ENCODE results near the gene SLC25A21.
"Not testable (repeated sequence)": the region's sequence is repeated elsewhere in the genome, so short reads cannot be mapped to it uniquely, and the experiment has no call there.

SLC25A21 gene

GRCh38 chr14:37172024-37172869 lies at the start of gene SLC25A21:
TSS of gene SLC25A21 (minus strand) at chr14:37172606.
- peak; percentile 72 for DNase-seq
- in situ Hi-C loops (cut with HindIII; ENCODE audit: low pct_ligation_motif_present, low pct_unique_long_range_greater_than_20kb, low sequenced_read_pairs): no loop called here

- in situ Hi-C loops (cut with HindIII; ENCODE audit: low pct_ligation_motif_present, low pct_unique_long_range_greater_than_20kb, low sequenced_read_pairs): no loop called here
- DNase-seq: no peak
Measured at GRCh38 chr14:37221073-37221472, 48.7 kb upstream of the SLC25A21 start.

- DNase-seq: no peak
Measured at GRCh38 chr14:37215345-37215744, 42.9 kb upstream of the SLC25A21 start.

GRCh38 chr14:37213016-37213415 lies 40.6 kb upstream of the SLC25A21 start:
- no peak for DNase-seq
- in situ Hi-C loops (cut with HindIII; ENCODE audit: low pct_ligation_motif_present, low pct_unique_long_range_greater_than_20kb, low sequenced_read_pairs): no loop called here

More at GRCh38 chr14:37215345-37215744, 42.9 kb upstream of the SLC25A21 start:
- in situ Hi-C loops (cut with HindIII; ENCODE audit: low pct_ligation_motif_present, low pct_unique_long_range_greater_than_20kb, low sequenced_read_pairs): no loop called here

GRCh38 chr14:37210448-37210847 lies 38.0 kb upstream of the SLC25A21 start:
- DNase-seq: no peak
- in situ Hi-C loops (cut with HindIII; ENCODE audit: low pct_ligation_motif_present, low pct_unique_long_range_greater_than_20kb, low sequenced_read_pairs): no loop called here

- in situ Hi-C loops (cut with HindIII; ENCODE audit: low pct_ligation_motif_present, low pct_unique_long_range_greater_than_20kb, low sequenced_read_pairs); DNase-seq: not testable (repeated sequence)
Measured at GRCh38 chr14:37209617-37210016, 37.2 kb upstream of the SLC25A21 start.

GRCh38 chr14:37205623-37206605 lies 33.5 kb upstream of the SLC25A21 start:
- DNase-seq: peak; percentile 3
- in situ Hi-C loops (cut with HindIII; ENCODE audit: low pct_ligation_motif_present, low pct_unique_long_range_greater_than_20kb, low sequenced_read_pairs): not testable (repeated sequence)

GRCh38 chr14:37203423-37203822 lies 31.0 kb upstream of the SLC25A21 start:
- DNase-seq: no peak
- in situ Hi-C loops (cut with HindIII; ENCODE audit: low pct_ligation_motif_present, low pct_unique_long_range_greater_than_20kb, low sequenced_read_pairs): no loop called here

- in situ Hi-C loops (cut with HindIII; ENCODE audit: low pct_ligation_motif_present, low pct_unique_long_range_greater_than_20kb, low sequenced_read_pairs): no loop called here
- DNase-seq: no peak
Measured at GRCh38 chr14:37202812-37203211, 30.4 kb upstream of the SLC25A21 start.

- DNase-seq: no peak
- in situ Hi-C loops (cut with HindIII; ENCODE audit: low pct_ligation_motif_present, low pct_unique_long_range_greater_than_20kb, low sequenced_read_pairs): no loop called here
Measured at GRCh38 chr14:37202265-37202664, 29.9 kb upstream of the SLC25A21 start.

- in situ Hi-C loops (cut with HindIII; ENCODE audit: low pct_ligation_motif_present, low pct_unique_long_range_greater_than_20kb, low sequenced_read_pairs): no loop called here
- DNase-seq: no peak
Measured at GRCh38 chr14:37201724-37202123, 29.3 kb upstream of the SLC25A21 start.

GRCh38 chr14:37198907-37199306 lies 26.5 kb upstream of the SLC25A21 start:
- in situ Hi-C loops (cut with HindIII; ENCODE audit: low pct_ligation_motif_present, low pct_unique_long_range_greater_than_20kb, low sequenced_read_pairs): no loop called here

GRCh38 chr14:37198273-37198598 lies 25.8 kb upstream of the SLC25A21 start:
- no peak for DNase-seq
- in situ Hi-C loops (cut with HindIII; ENCODE audit: low pct_ligation_motif_present, low pct_unique_long_range_greater_than_20kb, low sequenced_read_pairs): no loop called here

More at GRCh38 chr14:37198907-37199306, 26.5 kb upstream of the SLC25A21 start:
- no peak for DNase-seq

GRCh38 chr14:37197421-37198272 lies 25.2 kb upstream of the SLC25A21 start, which contains the start of gene MIPOL1:
TSS of gene MIPOL1 (plus strand) at chr14:37197937. CDS start at chr14:37247889, 49,952 bp downstream.
- peak; percentile 84 for DNase-seq
- in situ Hi-C loops (cut with HindIII; ENCODE audit: low pct_ligation_motif_present, low pct_unique_long_range_greater_than_20kb, low sequenced_read_pairs): no loop called here

GRCh38 chr14:37196604-37197420 lies 24.4 kb upstream of the SLC25A21 start:
- DNase-seq: no peak
- in situ Hi-C loops (cut with HindIII; ENCODE audit: low pct_ligation_motif_present, low pct_unique_long_range_greater_than_20kb, low sequenced_read_pairs): no loop called here

GRCh38 chr14:37195327-37195726 lies 22.9 kb upstream of the SLC25A21 start:
- no peak for DNase-seq

GRCh38 chr14:37194698-37195097 lies 22.3 kb upstream of the SLC25A21 start:
- in situ Hi-C loops (cut with HindIII; ENCODE audit: low pct_ligation_motif_present, low pct_unique_long_range_greater_than_20kb, low sequenced_read_pairs): no loop called here
- DNase-seq: no peak

More at GRCh38 chr14:37195327-37195726, 22.9 kb upstream of the SLC25A21 start:
- in situ Hi-C loops (cut with HindIII; ENCODE audit: low pct_ligation_motif_present, low pct_unique_long_range_greater_than_20kb, low sequenced_read_pairs): no loop called here

All from ACHN (cell line).